Trophoblast cell (in vitro differentiated cells and primary cell): ENCODE data around the gene CDR2.

Experiments
- DNase-seq, 2 donors: peaks; one replicate each; pipeline ENCODE4 v3.0.0-alpha.2; 2016
- H2AFZ ChIP-seq: 2 replicates; pipeline ENCODE4 v1.6.1; 2013; ENCODE audit warnings: low read length, moderate library complexity, mild to moderate bottlenecking; ENCODE audit not compliant: insufficient read depth, poor library complexity
- H2AK5ac ChIP-seq: 2 replicates; pipeline ENCODE4 v1.6.1; 2013; ENCODE audit warnings: mild to moderate bottlenecking, low read length
- H2BK120ac ChIP-seq: 2 replicates; pipeline ENCODE4 v1.6.1; 2013; ENCODE audit warnings: low read length, mild to moderate bottlenecking, moderate library complexity; ENCODE audit not compliant: insufficient read depth, poor library complexity
- H2BK12ac ChIP-seq: 2 replicates; pipeline ENCODE4 v1.6.1; 2013; ENCODE audit warnings: mild to moderate bottlenecking, low read length, moderate library complexity
- H2BK5ac ChIP-seq: 2 replicates; pipeline ENCODE4 v1.6.1; 2013; ENCODE audit warnings: low read length, low read depth, moderate library complexity, mild to moderate bottlenecking; ENCODE audit not compliant: poor library complexity
- H3K14ac ChIP-seq: 2 replicates; pipeline ENCODE4 v1.6.1; 2013; ENCODE audit warnings: mild to moderate bottlenecking, low read length
- H3K18ac ChIP-seq: 2 replicates; pipeline ENCODE4 v1.6.1; 2013; ENCODE audit warnings: mild to moderate bottlenecking, low read length
- H3K23ac ChIP-seq: 2 replicates; pipeline ENCODE4 v1.6.1; 2013; ENCODE audit warnings: low read length
- H3K27ac ChIP-seq: 2 replicates; pipeline ENCODE4 v1.5.1; 2013; ENCODE audit warnings: low read depth, mild to moderate bottlenecking, inconsistent platforms, low read length, moderate library complexity
- H3K27me3 ChIP-seq: 2 replicates; pipeline ENCODE4 v1.6.1; 2013; ENCODE audit warnings: inconsistent platforms, mild to moderate bottlenecking, low read length, moderate library complexity; ENCODE audit not compliant: insufficient read depth
- H3K36me3 ChIP-seq, 2 experiments: 1 replicate in 1 of 2; 2 replicates in 1 of 2; pipeline ENCODE4 v1.6.1; 2013; ENCODE audit warnings: low read length in 2 of 2, mild to moderate bottlenecking in 2 of 2, moderate library complexity in 1 of 2; ENCODE audit not compliant: insufficient read depth in 2 of 2, control insufficient read depth in 1 of 2
- H3K4ac ChIP-seq: 2 replicates; pipeline ENCODE4 v1.6.1; 2013; ENCODE audit warnings: low read depth, mild to moderate bottlenecking, low read length, moderate library complexity
- H3K4me1 ChIP-seq, 2 experiments: 1 replicate in 1 of 2; 2 replicates in 1 of 2; pipeline ENCODE4 v1.6.1; 2013; ENCODE audit warnings: low read length in 2 of 2, mild to moderate bottlenecking in 2 of 2, moderate library complexity in 1 of 2; ENCODE audit not compliant: insufficient read depth in 2 of 2, control insufficient read depth in 1 of 2
- H3K4me2 ChIP-seq: 2 replicates; pipeline ENCODE4 v1.6.1; 2013; ENCODE audit warnings: inconsistent platforms, mild to moderate bottlenecking, low read length, moderate library complexity
- H3K4me3 ChIP-seq: 2 replicates; pipeline ENCODE4 v1.5.1; 2013; ENCODE audit warnings: mild to moderate bottlenecking, low read depth, low read length, inconsistent platforms
- H3K79me1 ChIP-seq: one replicate; pipeline ENCODE4 v1.6.1; 2013; ENCODE audit warnings: low read length
- H3K79me2 ChIP-seq: 2 replicates; pipeline ENCODE4 v1.6.1; 2013; ENCODE audit warnings: low read length, mild to moderate bottlenecking; ENCODE audit not compliant: control insufficient read depth, insufficient read depth, poor library complexity
- H3K9ac ChIP-seq: 2 replicates; pipeline ENCODE4 v1.6.1; 2013; ENCODE audit warnings: mild to moderate bottlenecking, low read length
- H3K9me3 ChIP-seq: 2 replicates; pipeline ENCODE4 v1.6.1; 2013; ENCODE audit warnings: low read depth, mild to moderate bottlenecking, control low read depth, inconsistent platforms, low read length; ENCODE audit not compliant: insufficient read depth
- H4K12ac ChIP-seq: 2 replicates; pipeline ENCODE4 v1.6.1; 2013; ENCODE audit warnings: low read depth, mild to moderate bottlenecking, low read length, moderate library complexity
- H4K8ac ChIP-seq: 2 replicates; pipeline ENCODE4 v1.6.1; 2013; ENCODE audit warnings: low read depth, mild to moderate bottlenecking, low read length, moderate library complexity
- H4K91ac ChIP-seq: one replicate; pipeline ENCODE4 v1.6.1; 2013; ENCODE audit warnings: low read depth, mild to moderate bottlenecking, low read length, moderate library complexity
- WGBS: extraction: QIAGEN DNeasy Blood & Tissue Kit; methylation state at CpG from one replicate; pipeline ENCODE4 v1.1.7; 2013; ENCODE audit warnings: missing lambda C conversion rate; ENCODE audit not compliant: insufficient read length, insufficient coverage; ENCODE audit errors: extremely low coverage; 5-methylcytosine and 5-hydroxymethylcytosine counted together

CDR2 gene

DNA sequence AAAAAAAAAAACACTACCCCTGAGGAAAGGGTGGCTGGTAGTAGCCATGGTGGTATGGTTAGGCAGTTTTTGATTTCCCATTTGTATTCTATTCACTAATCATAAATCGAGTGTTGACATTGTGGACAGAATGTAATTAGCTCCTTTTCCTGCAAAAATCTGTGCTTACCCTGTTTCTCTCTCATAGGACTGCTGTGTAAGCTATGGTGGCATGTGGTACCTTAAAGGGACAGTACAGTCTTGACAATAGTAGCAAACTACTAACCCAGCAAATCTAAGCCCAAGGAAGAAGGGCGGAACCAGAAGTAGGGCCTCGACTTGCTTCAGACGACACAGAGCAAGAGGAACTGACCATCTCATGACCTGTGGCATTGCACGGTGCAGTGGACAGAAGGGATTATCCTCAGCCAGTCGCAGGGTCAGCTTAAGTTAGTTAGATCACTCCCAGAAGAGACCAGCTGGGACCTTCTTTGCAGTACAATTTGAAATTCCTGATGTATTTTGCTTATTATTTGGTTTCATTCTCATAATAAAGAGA, 40.9 kb downstream of the CDR2 start:
- no peak overlapping the region for H3K4me3 ChIP-seq
- no peak overlapping the region for H3K14ac ChIP-seq
- no peak overlapping the region for H3K4ac ChIP-seq
- no peaks in the 10 kb centered on the region for H3K27me3 ChIP-seq
- H3K4me1 ChIP-seq: no peaks in the 10 kb centered on the region
- no peak overlapping the region for H4K12ac ChIP-seq
- no peak for DNase-seq
- H3K9me3 ChIP-seq: no peaks in the 10 kb centered on the region
- H2BK12ac ChIP-seq: no peak overlapping the region
- H3K23ac ChIP-seq: no peak overlapping the region
- no peak overlapping the region for H2AFZ ChIP-seq
- H3K18ac ChIP-seq: no peak overlapping the region
- H3K36me3 ChIP-seq: peaks cover 20 to 35% of the 10 kb centered on the region in 2 experiments
- no peak overlapping the region for H2BK5ac ChIP-seq
- no peak overlapping the region for H4K91ac ChIP-seq
- no CpG with 5 or more reads among the region's 6 CpGs for WGBS
- no peak overlapping the region for H3K4me2 ChIP-seq
- no peak overlapping the region for H2BK120ac ChIP-seq
- no peak overlapping the region for H4K8ac ChIP-seq
- no peaks in the 10 kb centered on the region for H3K79me1 ChIP-seq
- no peak overlapping the region for H2AK5ac ChIP-seq
- no peaks in the 10 kb centered on the region for H3K79me2 ChIP-seq
- no peak overlapping the region for H3K9ac ChIP-seq
- H3K27ac ChIP-seq: no peak overlapping the region

DNA sequence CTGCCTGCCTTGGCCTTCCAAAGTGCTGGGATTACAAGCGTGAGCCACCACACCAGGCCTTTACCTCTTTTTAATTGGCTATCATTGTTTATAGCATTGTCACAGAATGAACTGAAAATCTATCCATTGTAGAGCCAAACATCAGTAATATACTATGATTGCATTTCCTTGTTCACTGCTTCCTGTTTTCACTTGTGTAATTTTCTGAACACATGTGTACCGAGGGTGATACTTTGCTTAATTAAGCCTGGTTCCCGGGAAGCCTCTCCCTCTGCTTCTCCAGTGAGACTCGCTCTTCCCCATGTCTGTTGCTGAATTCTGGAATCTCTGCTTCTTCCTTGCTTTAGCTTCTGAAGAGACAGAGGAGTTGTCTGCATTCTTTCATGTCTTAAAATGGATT, 44.1 kb downstream of the CDR2 start:
- no peak overlapping the region for H3K14ac ChIP-seq
- no peaks in the 10 kb centered on the region for H3K9me3 ChIP-seq
- no peak overlapping the region for H2AK5ac ChIP-seq
- H4K91ac ChIP-seq: no peak overlapping the region
- H3K27ac ChIP-seq: no peak overlapping the region
- H2AFZ ChIP-seq: no peak overlapping the region
- H2BK12ac ChIP-seq: no peak overlapping the region
- no peak overlapping the region for H3K4me3 ChIP-seq
- no peak overlapping the region for H3K4me2 ChIP-seq
- no peak overlapping the region for H4K8ac ChIP-seq
- no peak overlapping the region for H3K23ac ChIP-seq
- no peak overlapping the region for H2BK5ac ChIP-seq
- H3K27me3 ChIP-seq: no peaks in the 10 kb centered on the region
- no peak overlapping the region for H4K12ac ChIP-seq
- H3K18ac ChIP-seq: no peak overlapping the region
- no peaks in the 10 kb centered on the region for H3K79me1 ChIP-seq
- no peak for DNase-seq
- H3K79me2 ChIP-seq: no peaks in the 10 kb centered on the region
- peaks cover 40 to 55% of the 10 kb centered on the region in 2 experiments for H3K36me3 ChIP-seq
- H2BK120ac ChIP-seq: no peak overlapping the region
- no peak overlapping the region for H3K9ac ChIP-seq
- whole genome bisulfite sequencing: no CpG with 5 or more reads among the region's 4 CpGs
- no peaks in the 10 kb centered on the region for H3K4me1 ChIP-seq
- no peak overlapping the region for H3K4ac ChIP-seq

DNA sequence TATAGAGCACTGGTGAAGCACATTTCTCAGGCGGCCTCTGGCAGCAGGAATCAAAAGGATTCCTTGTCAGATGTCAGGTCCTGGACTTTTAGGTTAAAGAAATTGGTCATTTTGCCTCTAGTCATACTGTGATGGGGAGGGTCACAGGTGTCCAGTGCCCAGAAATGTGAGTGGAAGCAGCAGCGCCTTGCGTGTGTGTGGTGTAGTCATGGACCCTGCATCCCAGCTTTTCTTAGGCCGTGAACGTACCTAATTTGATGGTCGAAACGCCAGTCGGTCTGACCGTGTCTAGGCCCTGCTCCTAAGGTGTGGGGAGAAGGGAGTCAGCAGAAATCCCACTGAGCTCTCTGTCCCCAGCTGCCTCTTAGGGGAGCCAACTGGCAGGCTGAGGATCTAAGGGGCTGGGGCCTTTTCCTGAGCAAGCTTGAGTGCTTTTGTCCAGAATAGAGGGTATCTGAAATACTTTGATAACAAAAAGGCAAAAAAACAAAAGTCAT, 45.2 kb downstream of the CDR2 start:
- no CpG with 5 or more reads among the region's 9 CpGs for WGBS
- H3K4me3 ChIP-seq: no peak overlapping the region

DNA sequence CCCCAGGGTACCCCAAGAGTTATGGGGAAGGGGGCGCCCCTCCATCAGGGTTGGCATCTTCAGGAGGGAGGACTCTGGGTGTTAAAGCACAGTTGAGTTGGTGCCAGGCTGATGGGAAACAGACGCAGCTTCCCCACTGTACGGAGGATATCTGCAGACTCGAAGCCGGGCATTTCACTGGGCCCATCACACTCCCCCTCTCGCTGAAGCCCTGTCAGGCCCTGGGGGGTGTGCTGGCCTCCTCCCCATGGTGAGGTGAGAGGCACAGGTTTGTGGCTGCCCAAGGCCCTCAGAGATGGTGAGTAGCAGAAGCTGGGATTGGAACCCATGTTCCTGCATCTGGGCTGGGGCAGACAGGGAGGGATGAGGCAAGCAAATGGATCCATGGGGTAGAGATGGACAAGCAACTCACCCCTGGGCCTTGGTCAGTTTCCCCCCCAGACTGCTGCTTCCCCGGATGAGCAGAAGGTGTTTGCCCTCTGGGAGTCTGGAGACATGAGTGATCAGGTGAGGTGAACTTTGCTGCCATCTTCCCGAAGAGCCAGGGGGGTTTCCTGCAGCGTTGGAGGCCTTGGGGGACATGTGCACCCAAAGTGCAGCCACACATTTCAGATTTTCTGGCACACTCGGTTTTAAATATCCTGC, 46.2 kb downstream of the CDR2 start:
- H3K18ac ChIP-seq: no peak overlapping the region
- H3K4me1 ChIP-seq: no peaks in the 10 kb centered on the region
- no peaks in the 10 kb centered on the region for H3K9me3 ChIP-seq
- H3K9ac ChIP-seq: no peak overlapping the region
- no peak overlapping the region for H2BK12ac ChIP-seq
- no peak overlapping the region for H4K91ac ChIP-seq
- no CpG with 5 or more reads among the region's 10 CpGs for WGBS
- no peak overlapping the region for H2AK5ac ChIP-seq
- no peaks in the 10 kb centered on the region for H3K79me1 ChIP-seq
- no peaks in the 10 kb centered on the region for H3K27me3 ChIP-seq
- peaks cover 46 to 70% of the 10 kb centered on the region in 2 experiments for H3K36me3 ChIP-seq
- H2BK120ac ChIP-seq: no peak overlapping the region
- no peak overlapping the region for H3K27ac ChIP-seq
- no peak overlapping the region for H3K23ac ChIP-seq
- no peak overlapping the region for H3K4me2 ChIP-seq
- H4K8ac ChIP-seq: no peak overlapping the region
- no peak overlapping the region for H3K14ac ChIP-seq
- H4K12ac ChIP-seq: no peak overlapping the region
- H2BK5ac ChIP-seq: no peak overlapping the region
- no peaks in the 10 kb centered on the region for H3K79me2 ChIP-seq
- no peak overlapping the region for H2AFZ ChIP-seq
- no peak overlapping the region for H3K4ac ChIP-seq
- DNase-seq: no peak
- H3K4me3 ChIP-seq: no peak overlapping the region

More for the DNA sequence above, 45.2 kb downstream of the CDR2 start:
- Histone ChIP-seq H3K27me3 (no peaks in the 10 kb centered on the region), H2BK5ac (no peak overlapping the region), H3K18ac (no peak overlapping the region), H2AK5ac (no peak overlapping the region), H4K91ac (no peak overlapping the region), H3K27ac (no peak overlapping the region), H3K9me3 (no peaks in the 10 kb centered on the region), H3K4ac (no peak overlapping the region), H3K36me3 (peaks cover 48 to 64% of the 10 kb centered on the region in 2 experiments), H3K23ac (no peak overlapping the region), H3K79me1 (no peaks in the 10 kb centered on the region), H3K9ac (peak overlapping the region; percentile 28), H3K4me1 (no peaks in the 10 kb centered on the region), H4K12ac (no peak overlapping the region), H3K14ac (no peak overlapping the region), H3K79me2 (no peaks in the 10 kb centered on the region), H2AFZ (no peak overlapping the region), H3K4me2 (no peak overlapping the region), H2BK12ac (no peak overlapping the region), H2BK120ac (no peak overlapping the region), H4K8ac (no peak overlapping the region)
- DNase-seq: no peak
